Keratinocyte (primary cell): Measurements from ENCODE around the gene CHRNB4.

ENCODE experiments used
- EZH2 ChIP-seq: IDR thresholded peaks from one replicate; pipeline ENCODE4 v1.6.1; 2012; ENCODE audit warnings: inconsistent platforms, mild to moderate bottlenecking, low read length, moderate library complexity
- TF ChIP-seq, protein P1 (sequence below), 3 experiments: IDR thresholded peaks in 1 of 3; conservative IDR thresholded peaks in 1 of 3; optimal IDR thresholded peaks in 1 of 3; 2 replicates in 2 of 3; 3 replicates in 1 of 3; pipeline versions ENCODE3 to v1.5.1; 2011; ENCODE audit warnings: low read length in 3 of 3, mild to moderate bottlenecking in 3 of 3, moderate library complexity in 2 of 3, control low read depth in 1 of 3, inconsistent platforms in 1 of 3; ENCODE audit not compliant: insufficient read depth in 2 of 3; ENCODE audit errors: extremely low read depth in 1 of 3

GRCh38 chr15:78640527-78641101, 396 bp downstream of the CHRNB4 start:
- TF ChIP-seq, protein P1, sequence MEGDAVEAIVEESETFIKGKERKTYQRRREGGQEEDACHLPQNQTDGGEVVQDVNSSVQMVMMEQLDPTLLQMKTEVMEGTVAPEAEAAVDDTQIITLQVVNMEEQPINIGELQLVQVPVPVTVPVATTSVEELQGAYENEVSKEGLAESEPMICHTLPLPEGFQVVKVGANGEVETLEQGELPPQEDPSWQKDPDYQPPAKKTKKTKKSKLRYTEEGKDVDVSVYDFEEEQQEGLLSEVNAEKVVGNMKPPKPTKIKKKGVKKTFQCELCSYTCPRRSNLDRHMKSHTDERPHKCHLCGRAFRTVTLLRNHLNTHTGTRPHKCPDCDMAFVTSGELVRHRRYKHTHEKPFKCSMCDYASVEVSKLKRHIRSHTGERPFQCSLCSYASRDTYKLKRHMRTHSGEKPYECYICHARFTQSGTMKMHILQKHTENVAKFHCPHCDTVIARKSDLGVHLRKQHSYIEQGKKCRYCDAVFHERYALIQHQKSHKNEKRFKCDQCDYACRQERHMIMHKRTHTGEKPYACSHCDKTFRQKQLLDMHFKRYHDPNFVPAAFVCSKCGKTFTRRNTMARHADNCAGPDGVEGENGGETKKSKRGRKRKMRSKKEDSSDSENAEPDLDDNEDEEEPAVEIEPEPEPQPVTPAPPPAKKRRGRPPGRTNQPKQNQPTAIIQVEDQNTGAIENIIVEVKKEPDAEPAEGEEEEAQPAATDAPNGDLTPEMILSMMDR (optimal IDR thresholded peaks at IDR 0.05 in 1 of 3, IDR thresholded peaks at IDR 0.05 in 1 of 3, conservative IDR thresholded peaks at IDR 0.05 in 1 of 3; ENCODE audit: extremely low read depth in 1 of 3, insufficient read depth in 2 of 3, low read length in 3 of 3) = no peak
- peak; percentile 43 for TF ChIP-seq EZH2
